Measurements from ENCODE around the gene ZNF154.

ZNF154 gene

DNA sequence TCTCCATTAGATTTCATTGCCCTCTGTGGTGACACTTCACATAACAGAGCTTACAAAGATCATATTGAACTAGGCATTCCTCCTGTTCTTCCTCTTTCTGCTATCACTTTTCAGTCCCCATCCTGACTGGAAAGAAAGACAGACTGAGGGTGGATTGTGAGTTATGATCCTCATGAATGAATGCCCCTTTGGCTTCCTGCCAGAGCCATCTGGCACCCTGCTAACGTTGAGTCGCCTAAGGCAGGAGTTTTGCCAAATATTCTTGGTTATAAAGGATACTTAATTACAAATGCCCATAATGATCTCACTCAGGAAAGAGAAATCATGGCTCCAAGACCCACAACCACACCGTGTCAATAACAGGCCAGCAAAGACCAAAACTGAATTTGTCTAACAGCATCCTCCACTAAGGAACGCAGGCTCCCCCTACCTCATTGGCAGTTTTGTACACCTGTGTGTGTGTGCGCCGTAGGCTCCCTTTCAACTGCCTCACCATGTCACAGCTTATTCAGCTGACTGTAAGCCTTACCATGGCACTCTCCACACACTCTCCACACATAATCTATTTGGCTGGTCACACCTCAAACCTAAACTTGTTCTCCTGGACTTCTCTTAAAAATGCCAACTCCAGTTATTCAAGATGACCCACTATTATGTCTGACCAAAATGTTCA, 60.5 kb downstream of the ZNF154 start:
- TF ChIP-seq, protein P1, sequence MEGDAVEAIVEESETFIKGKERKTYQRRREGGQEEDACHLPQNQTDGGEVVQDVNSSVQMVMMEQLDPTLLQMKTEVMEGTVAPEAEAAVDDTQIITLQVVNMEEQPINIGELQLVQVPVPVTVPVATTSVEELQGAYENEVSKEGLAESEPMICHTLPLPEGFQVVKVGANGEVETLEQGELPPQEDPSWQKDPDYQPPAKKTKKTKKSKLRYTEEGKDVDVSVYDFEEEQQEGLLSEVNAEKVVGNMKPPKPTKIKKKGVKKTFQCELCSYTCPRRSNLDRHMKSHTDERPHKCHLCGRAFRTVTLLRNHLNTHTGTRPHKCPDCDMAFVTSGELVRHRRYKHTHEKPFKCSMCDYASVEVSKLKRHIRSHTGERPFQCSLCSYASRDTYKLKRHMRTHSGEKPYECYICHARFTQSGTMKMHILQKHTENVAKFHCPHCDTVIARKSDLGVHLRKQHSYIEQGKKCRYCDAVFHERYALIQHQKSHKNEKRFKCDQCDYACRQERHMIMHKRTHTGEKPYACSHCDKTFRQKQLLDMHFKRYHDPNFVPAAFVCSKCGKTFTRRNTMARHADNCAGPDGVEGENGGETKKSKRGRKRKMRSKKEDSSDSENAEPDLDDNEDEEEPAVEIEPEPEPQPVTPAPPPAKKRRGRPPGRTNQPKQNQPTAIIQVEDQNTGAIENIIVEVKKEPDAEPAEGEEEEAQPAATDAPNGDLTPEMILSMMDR (IDR thresholded peaks at IDR 0.05; ENCODE audit: low read depth, low read length, missing control alignments) = no peak
- H3K4me3 ChIP-seq (ENCODE audit: low read depth, low read length) = no peak overlapping the region

More for the DNA sequence above, 60.5 kb downstream of the ZNF154 start:
- DNase-seq (ENCODE audit: low read depth) = no peak
